ENCODE measurements around the gene SPRR2D.

The SPRR2D gene

GRCh38 chr1:153001382-153001781 lies 39.5 kb downstream of the SPRR2D start, which contains the start of gene SPRR3:
Gene SPRR3, plus strand, starts transcription at chr1:153001749. Its CDS starts 1,272 bp downstream, at chr1:153003021.
- TF ChIP-seq CTCF (conservative IDR thresholded peaks at IDR 0.05; ENCODE audit: control insufficient read depth, insufficient read depth, low read depth, low read length): no peak
- no peak for DNase-seq (ENCODE audit: low read depth)
- H3K4me3 ChIP-seq (ENCODE audit: control insufficient read depth, low read depth, low read length): no peak within 1 kb of the TSS

DNA sequence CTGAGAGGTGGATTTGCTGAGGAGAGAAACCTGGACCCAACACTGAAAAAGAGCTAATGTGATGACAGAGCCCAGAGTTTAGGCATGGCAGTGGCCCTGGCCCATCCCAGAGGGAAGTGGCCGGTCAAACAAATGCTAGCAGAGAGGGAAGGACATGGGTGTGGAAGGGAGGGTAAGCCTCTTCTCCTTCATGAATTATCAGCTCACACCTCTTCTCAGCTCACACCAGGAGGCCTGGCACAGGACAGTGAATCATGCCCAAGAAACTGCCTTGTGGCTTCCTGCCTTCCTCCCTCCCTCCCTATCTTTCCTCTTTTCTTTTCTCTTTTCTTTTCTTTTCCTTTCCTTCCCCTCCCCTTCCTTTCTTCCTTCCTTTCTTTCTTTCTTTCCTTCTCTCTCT lies 40.6 kb downstream of the SPRR2D start:
- no peak for DNase-seq (ENCODE audit: low read depth)
- no peak overlapping the region for H3K4me3 ChIP-seq (ENCODE audit: control insufficient read depth, low read depth, low read length)
- no peak for TF ChIP-seq CTCF (conservative IDR thresholded peaks at IDR 0.05; ENCODE audit: control insufficient read depth, insufficient read depth, low read depth, low read length)

DNA sequence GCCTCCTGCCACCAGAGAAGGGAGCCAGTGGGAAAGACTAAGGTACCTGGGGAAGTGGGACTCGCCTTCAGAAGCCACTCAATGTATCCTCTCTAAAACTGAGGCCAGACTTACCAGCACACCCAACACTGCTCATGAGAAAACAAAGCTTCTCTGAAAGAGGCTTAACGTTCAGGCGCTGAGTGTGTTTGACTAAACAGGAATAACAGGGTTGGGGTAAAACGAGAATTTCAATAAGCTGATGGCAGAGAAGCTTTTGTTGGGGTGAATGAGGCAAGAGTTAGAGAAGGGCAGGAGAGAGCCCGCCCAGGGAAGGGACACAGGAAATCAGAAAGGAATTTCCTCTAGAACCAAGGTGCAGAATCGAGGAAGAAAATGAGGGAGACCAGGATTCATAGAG lies 41.1 kb downstream of the SPRR2D start:
- no peak for TF ChIP-seq CTCF (conservative IDR thresholded peaks at IDR 0.05; ENCODE audit: control insufficient read depth, insufficient read depth, low read depth, low read length)
- DNase-seq (ENCODE audit: low read depth): no peak
- H3K4me3 ChIP-seq (ENCODE audit: control insufficient read depth, low read depth, low read length): no peak overlapping the region

DNA sequence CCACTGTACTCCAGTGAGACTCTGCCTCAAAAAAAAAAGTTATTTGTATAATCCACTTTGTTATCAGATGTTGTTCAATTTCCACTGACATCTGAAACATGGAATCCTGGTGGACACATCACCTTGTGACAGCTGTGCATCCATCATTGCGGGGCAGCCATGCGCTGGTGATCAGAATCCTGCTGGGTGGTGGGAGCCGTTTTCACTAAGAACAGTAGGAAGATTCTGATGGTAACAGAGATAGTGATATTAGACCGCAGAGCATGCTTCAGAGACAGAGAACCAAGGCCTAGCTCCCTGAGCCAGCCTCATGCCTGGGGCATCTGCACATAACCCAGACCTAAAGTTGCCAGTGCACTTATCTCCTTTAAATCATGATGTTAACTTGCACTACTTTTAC lies 42.4 kb downstream of the SPRR2D start:
- H3K4me3 ChIP-seq (ENCODE audit: control insufficient read depth, low read depth, low read length): no peak overlapping the region
- no peak for DNase-seq (ENCODE audit: low read depth)
- no peak for TF ChIP-seq CTCF (conservative IDR thresholded peaks at IDR 0.05; ENCODE audit: control insufficient read depth, insufficient read depth, low read depth, low read length)

GRCh38 chr1:152997901-152998300 lies 43.0 kb downstream of the SPRR2D start:
- H3K4me3 ChIP-seq (ENCODE audit: control insufficient read depth, low read depth, low read length): no peak overlapping the region
- TF ChIP-seq CTCF (conservative IDR thresholded peaks at IDR 0.05; ENCODE audit: control insufficient read depth, insufficient read depth, low read depth, low read length): no peak
- DNase-seq (ENCODE audit: low read depth): no peak

- TF ChIP-seq CTCF (conservative IDR thresholded peaks at IDR 0.05; ENCODE audit: control insufficient read depth, insufficient read depth, low read depth, low read length): no peak
- no peak for DNase-seq (ENCODE audit: low read depth)
- H3K4me3 ChIP-seq (ENCODE audit: control insufficient read depth, low read depth, low read length): no peak overlapping the region
Measured at GRCh38 chr1:152996633-152997400, 44.1 kb downstream of the SPRR2D start.
